Left ventricle myocardium inferior (tissue), 1 donor: ENCODE data around the gene MAGI2. TPM values are rescaled to one million over a fixed set of nuclear protein-coding genes. Genes with fewer than 3 reads are reported as not detected.

ENCODE experiments used
- DNase-seq: peaks from one replicate; pipeline ENCODE4 v3.0.0-alpha.2; 2020
- H3K27ac ChIP-seq: fragments of 200-600 bp; replicated peaks from 2 replicates; pipeline ENCODE4 v1.8.0; 2021
- H3K27me3 ChIP-seq: fragments of 200-600 bp; 2 replicates; pipeline ENCODE4 v1.8.0; 2021; ENCODE audit warnings: low read depth
- H3K36me3 ChIP-seq: fragments of 200-600 bp; 2 replicates; pipeline ENCODE4 v1.8.0; 2021
- H3K4me1 ChIP-seq: fragments of 200-600 bp; 2 replicates; pipeline ENCODE4 v1.8.0; 2021
- H3K4me3 ChIP-seq: fragments of 200-600 bp; 2 replicates; pipeline ENCODE4 v1.8.0; 2021; ENCODE audit warnings: mild to moderate bottlenecking, moderate library complexity
- H3K9me3 ChIP-seq: fragments of 200-600 bp; replicated peaks from 2 replicates; pipeline ENCODE4 v1.8.0; 2021
- intact Hi-C: fragments of 100-400 bp; cut with micrococcal nuclease; formaldehyde crosslinking; loops from one replicate; pipeline ENCODE4 v1.11.0; 2022
- total RNA-seq: library from RNA; stranded (reverse); fragmentation: NEBNext Ultra II Directional; extraction: Animal tissue kit (Norgen Biotek cat#: 25700); gene quantifications from one replicate; pipeline ENCODE4 v1.2.1, GENCODE V29; 2021
- TF ChIP-seq, protein P1 (sequence below): fragments of 200-600 bp; IDR thresholded peaks from 2 replicates; pipeline ENCODE4 v1.8.0; 2021; ENCODE audit warnings: antibody characterized with exemption, mild to moderate bottlenecking, borderline replicate concordance
- donor health status: DM: no; HTN: yes; CAD: no; lungs with severe emphysema.

The MAGI2 gene
- total RNA-seq, 1 donor from 2014 or later, result 4.5 TPM

DNA sequence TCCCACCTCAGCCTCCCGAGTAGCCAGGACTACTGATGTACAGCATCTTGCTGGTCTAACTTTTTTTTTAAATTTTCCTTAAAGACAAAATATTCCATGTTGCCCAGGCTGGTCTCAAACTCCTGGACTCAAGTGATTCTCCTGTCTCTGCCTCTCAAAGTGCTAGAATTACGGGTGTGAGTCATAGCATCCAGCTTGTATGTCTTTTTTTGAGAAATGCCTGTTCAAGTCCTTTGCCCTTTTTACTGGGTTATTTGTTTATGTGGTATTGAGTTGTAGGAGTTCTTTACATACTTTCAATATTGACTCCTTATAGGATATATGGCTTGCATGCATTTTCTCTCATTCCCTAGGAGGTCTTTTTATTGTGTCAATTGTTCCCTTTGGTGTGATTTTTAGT lies 486.4 kb downstream of the MAGI2 start:
- TF ChIP-seq, protein P1, sequence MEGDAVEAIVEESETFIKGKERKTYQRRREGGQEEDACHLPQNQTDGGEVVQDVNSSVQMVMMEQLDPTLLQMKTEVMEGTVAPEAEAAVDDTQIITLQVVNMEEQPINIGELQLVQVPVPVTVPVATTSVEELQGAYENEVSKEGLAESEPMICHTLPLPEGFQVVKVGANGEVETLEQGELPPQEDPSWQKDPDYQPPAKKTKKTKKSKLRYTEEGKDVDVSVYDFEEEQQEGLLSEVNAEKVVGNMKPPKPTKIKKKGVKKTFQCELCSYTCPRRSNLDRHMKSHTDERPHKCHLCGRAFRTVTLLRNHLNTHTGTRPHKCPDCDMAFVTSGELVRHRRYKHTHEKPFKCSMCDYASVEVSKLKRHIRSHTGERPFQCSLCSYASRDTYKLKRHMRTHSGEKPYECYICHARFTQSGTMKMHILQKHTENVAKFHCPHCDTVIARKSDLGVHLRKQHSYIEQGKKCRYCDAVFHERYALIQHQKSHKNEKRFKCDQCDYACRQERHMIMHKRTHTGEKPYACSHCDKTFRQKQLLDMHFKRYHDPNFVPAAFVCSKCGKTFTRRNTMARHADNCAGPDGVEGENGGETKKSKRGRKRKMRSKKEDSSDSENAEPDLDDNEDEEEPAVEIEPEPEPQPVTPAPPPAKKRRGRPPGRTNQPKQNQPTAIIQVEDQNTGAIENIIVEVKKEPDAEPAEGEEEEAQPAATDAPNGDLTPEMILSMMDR, result no peak
- Histone ChIP-seq H3K4me1 (no peaks in the 10 kb centered on the region), H3K4me3 (no peak overlapping the region), H3K27ac (no peak overlapping the region), H3K27me3 (no peaks in the 10 kb centered on the region), H3K36me3 (no peaks in the 10 kb centered on the region), H3K9me3 (no peaks in the 10 kb centered on the region)
- intact Hi-C loops, result no loop called here
- no peak for DNase-seq

DNA sequence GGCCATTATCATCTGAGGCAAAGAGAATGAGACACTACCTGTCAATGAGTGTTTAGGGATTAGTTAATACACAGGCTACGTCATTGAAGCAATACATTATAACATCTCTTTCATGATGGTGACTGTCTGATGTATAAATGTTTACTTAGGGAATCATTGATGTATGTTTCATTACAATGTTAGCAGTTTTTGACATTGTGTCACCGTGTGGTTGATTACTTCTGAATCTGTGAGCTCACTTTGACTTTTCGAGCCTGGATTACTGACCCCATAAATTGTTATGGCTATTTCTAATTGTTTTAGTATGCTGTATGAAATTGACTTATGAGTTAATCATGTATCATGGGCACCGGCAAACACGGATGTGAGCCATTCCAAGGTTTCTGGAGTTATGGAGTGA lies 494.0 kb downstream of the MAGI2 start:
- H3K36me3 ChIP-seq, result no peaks in the 10 kb centered on the region
- no peak for DNase-seq
- no peaks in the 10 kb centered on the region for H3K9me3 ChIP-seq
- TF ChIP-seq, protein P1, result no peak
- H3K4me1 ChIP-seq, result no peaks in the 10 kb centered on the region
- H3K27me3 ChIP-seq, result no peaks in the 10 kb centered on the region
- no peak overlapping the region for H3K27ac ChIP-seq
- H3K4me3 ChIP-seq, result no peak overlapping the region
- intact Hi-C loops, result no loop called here

DNA sequence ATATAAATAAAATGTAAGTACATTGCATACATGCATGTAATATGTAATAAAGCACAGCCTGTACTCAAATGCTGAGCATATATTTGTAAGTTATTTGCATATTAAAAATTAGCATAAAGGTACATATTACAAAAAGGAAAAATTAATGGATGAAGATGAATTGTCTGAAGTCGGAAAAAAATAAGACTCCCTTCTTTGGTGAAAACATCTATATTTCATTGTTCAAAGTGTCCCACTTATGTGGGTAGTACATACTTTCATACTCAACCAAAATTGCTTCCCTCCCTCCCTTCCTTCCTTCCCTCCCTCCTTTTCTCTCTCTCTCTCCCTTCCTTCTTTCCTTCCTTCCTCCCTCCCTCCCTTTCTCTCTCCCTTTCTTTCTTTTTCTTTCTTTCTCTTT lies 498.1 kb downstream of the MAGI2 start:
- intact Hi-C loops, result no loop called here
- H3K4me1 ChIP-seq, result no peaks in the 10 kb centered on the region
- no peaks in the 10 kb centered on the region for H3K27me3 ChIP-seq
- no peak overlapping the region for H3K27ac ChIP-seq
- DNase-seq, result no peak
- no peaks in the 10 kb centered on the region for H3K36me3 ChIP-seq
- TF ChIP-seq, protein P1, result no peak
- H3K9me3 ChIP-seq, result no peaks in the 10 kb centered on the region
- no peak overlapping the region for H3K4me3 ChIP-seq

DNA sequence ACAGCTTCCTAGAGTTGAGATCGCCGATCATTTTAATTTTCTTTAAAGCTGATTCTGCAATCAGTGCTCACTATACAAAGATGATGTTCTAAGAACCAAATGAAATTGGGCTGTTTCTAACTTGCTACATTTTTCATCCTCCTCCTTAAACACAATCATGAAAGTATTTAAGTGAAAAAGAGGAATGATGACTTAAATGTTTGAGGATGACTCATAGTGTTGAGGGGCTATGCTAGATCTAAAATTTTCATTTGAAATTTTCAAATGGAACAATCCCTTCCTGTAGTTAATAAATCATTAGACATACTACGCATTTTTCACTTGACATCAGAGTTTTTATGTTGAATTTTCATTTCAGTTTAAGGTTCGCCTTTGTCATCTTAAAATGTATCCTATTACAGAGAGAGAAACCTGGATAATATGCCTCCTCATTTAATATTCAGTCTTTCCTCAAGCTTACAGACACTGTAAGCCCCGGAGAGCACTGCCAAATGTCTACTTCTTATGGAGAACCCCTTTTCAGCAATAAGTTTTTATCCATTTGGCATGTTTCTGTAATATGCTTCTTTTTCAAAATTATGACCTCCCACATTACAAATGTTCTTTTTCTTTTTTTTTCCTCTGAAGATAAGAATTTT lies 499.6 kb downstream of the MAGI2 start:
- intact Hi-C loops, result no loop called here
- no peaks in the 10 kb centered on the region for H3K36me3 ChIP-seq
- H3K4me3 ChIP-seq, result no peak overlapping the region
- H3K9me3 ChIP-seq, result no peaks in the 10 kb centered on the region
- TF ChIP-seq, protein P1, result no peak
- no peaks in the 10 kb centered on the region for H3K4me1 ChIP-seq
- H3K27me3 ChIP-seq, result no peaks in the 10 kb centered on the region
- H3K27ac ChIP-seq, result no peak overlapping the region
- DNase-seq, result no peak

DNA sequence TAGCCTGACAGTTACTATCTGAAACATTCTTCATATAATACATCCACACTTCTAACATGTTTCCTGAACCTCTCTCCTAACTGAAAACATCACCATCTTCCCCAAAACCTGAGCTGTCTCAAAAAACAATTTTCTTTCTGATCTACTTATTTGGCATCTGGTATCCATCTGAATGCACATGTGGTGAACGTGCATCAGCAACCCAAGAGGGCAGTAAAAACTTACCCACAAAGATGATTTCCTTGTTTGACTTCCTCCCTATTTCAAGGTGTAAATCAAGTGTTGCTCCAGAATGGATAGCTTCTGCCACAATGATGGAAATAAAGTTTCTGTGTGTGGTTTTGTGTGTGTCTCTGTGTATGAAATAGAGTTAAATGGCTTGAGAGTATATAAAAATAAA lies 500.4 kb downstream of the MAGI2 start:
- intact Hi-C loops, result no loop called here
- no peak for DNase-seq
- TF ChIP-seq, protein P1, result no peak
- Histone ChIP-seq H3K36me3 (no peaks in the 10 kb centered on the region), H3K9me3 (no peaks in the 10 kb centered on the region), H3K4me3 (no peak overlapping the region), H3K27ac (no peak overlapping the region), H3K27me3 (no peaks in the 10 kb centered on the region), H3K4me1 (no peaks in the 10 kb centered on the region)
